HEK293T (cell line): ENCODE data around the gene MTOR.

ENCODE experiments used
- CTCF ChIA-PET: fragments of 350-600 bp; formaldehyde crosslinking; extraction: SDS; loops from one replicate; lab custom pipeline; 2021; ENCODE audit warnings: antibody characterized with exemption, inconsistent platforms; lab: Yijun Ruan, JAX
- POLR2A ChIA-PET: fragments of 350-600 bp; formaldehyde crosslinking; extraction: SDS; loops from one replicate; lab custom pipeline; 2020; ENCODE audit warnings: antibody characterized with exemption, inconsistent platforms; lab: Yijun Ruan, JAX
- DNase-seq: peaks from one replicate; pipeline ENCODE4 v3.0.0; 2012; ENCODE audit warnings: mixed read lengths; ENCODE audit errors: extremely low spot score
- ARNT ChIP-seq: fragments of 450-650 bp; IDR thresholded peaks from 2 replicates; pipeline ENCODE4 v1.6.1; 2017; ENCODE audit warnings: mild to moderate bottlenecking
- BHLHE40 ChIP-seq: fragments of 450-650 bp; IDR thresholded peaks from 2 replicates; pipeline ENCODE4 v1.6.1; 2016; ENCODE audit warnings: mild to moderate bottlenecking, moderate library complexity, borderline replicate concordance
- CTBP1 ChIP-seq: fragments of 450-650 bp; IDR thresholded peaks from 2 replicates; pipeline ENCODE4 v1.6.1; 2016; ENCODE audit warnings: borderline replicate concordance
- ELF4 ChIP-seq: fragments of 450-650 bp; IDR thresholded peaks from 2 replicates; pipeline ENCODE4 v1.6.1; 2017; ENCODE audit warnings: antibody characterized with exemption
- FOXA1 ChIP-seq: fragments of 450-650 bp; IDR thresholded peaks from 2 replicates; pipeline ENCODE4 v1.6.1; 2016; ENCODE audit warnings: mild to moderate bottlenecking
- FOXK2 ChIP-seq: fragments of 450-650 bp; IDR thresholded peaks from 2 replicates; pipeline ENCODE4 v1.6.1; 2016; ENCODE audit warnings: mild to moderate bottlenecking
- FOXM1 ChIP-seq: fragments of 450-650 bp; IDR thresholded peaks from 2 replicates; pipeline ENCODE4 v1.6.1; 2017; ENCODE audit warnings: mild to moderate bottlenecking, borderline replicate concordance
- HDGF ChIP-seq: fragments of 450-650 bp; IDR thresholded peaks from 2 replicates; pipeline ENCODE4 v1.6.1; 2017; ENCODE audit warnings: antibody characterized with exemption, borderline replicate concordance
- L3MBTL2 ChIP-seq: fragments of 450-650 bp; conservative IDR thresholded peaks from 2 replicates; pipeline ENCODE4 v1.6.1; 2016; ENCODE audit warnings: mild to moderate bottlenecking
- LEF1 ChIP-seq: fragments of 450-650 bp; IDR thresholded peaks from 2 replicates; pipeline ENCODE4 v1.6.1; 2017; ENCODE audit warnings: mild to moderate bottlenecking, borderline replicate concordance
- NFRKB ChIP-seq: fragments of 450-650 bp; IDR thresholded peaks from 2 replicates; pipeline ENCODE4 v1.6.1; 2016; ENCODE audit warnings: mild to moderate bottlenecking, moderate library complexity
- PKNOX1 ChIP-seq: fragments of 450-650 bp; IDR thresholded peaks from 2 replicates; pipeline ENCODE4 v1.6.1; 2016
- SP1 ChIP-seq: fragments of 450-650 bp; IDR thresholded peaks from 2 replicates; pipeline ENCODE4 v1.6.1; 2017
- SUZ12 ChIP-seq: fragments of 450-650 bp; IDR thresholded peaks from 2 replicates; pipeline ENCODE4 v1.6.1; 2016; ENCODE audit warnings: mild to moderate bottlenecking
- TARDBP ChIP-seq: fragments of 450-650 bp; IDR thresholded peaks from 2 replicates; pipeline ENCODE4 v1.6.1; 2016
- ZNF384 ChIP-seq: fragments of 450-650 bp; IDR thresholded peaks from 2 replicates; pipeline ENCODE4 v1.6.1; 2016

Gene MTOR

GRCh38 chr1:11283151-11283550 is 20.8 kb upstream of the MTOR start:
- ChIA-PET POLR2A (interaction anchor here (1.4 kb wide), 1 partner anchor 10 kb away, joined by 7 read pairs; the partner anchor contains the start of gene UBIAD1), CTCF (no interaction called here)
- TF ChIP-seq SP1: no peak
- no peak for TF ChIP-seq ARNT
- no peak for TF ChIP-seq ELF4
- no peak for TF ChIP-seq TARDBP
- no peak for TF ChIP-seq ZNF384
- no peak for TF ChIP-seq SUZ12
- no peak for DNase-seq

- CTCF ChIA-PET: interaction anchor here (0.6 kb wide), 1 partner anchor 10 kb away, joined by 3 read pairs; no protein-coding TSS in a partner anchor
- no peak for DNase-seq
- no peak for TF ChIP-seq FOXA1
- TF ChIP-seq BHLHE40: no peak
- TF ChIP-seq FOXK2: no peak
- TF ChIP-seq SP1: no peak
- no peak for TF ChIP-seq LEF1
- no peak for TF ChIP-seq TARDBP
- TF ChIP-seq NFRKB: no peak
- TF ChIP-seq PKNOX1: no peak
- TF ChIP-seq HDGF: no peak
- TF ChIP-seq ELF4: no peak
- TF ChIP-seq FOXM1: no peak
- TF ChIP-seq ZNF384: no peak
- TF ChIP-seq ARNT: no peak
- TF ChIP-seq SUZ12: no peak
- no peak for TF ChIP-seq CTBP1
- POLR2A ChIA-PET: interaction anchor here (1.2 kb wide), 1 partner anchor 19 kb away, joined by 3 read pairs; no protein-coding TSS in a partner anchor
Observed at GRCh38 chr1:11281518-11282331, 19.4 kb upstream of the MTOR start.

GRCh38 chr1:11280719-11281376 is 18.5 kb upstream of the MTOR start:
- POLR2A ChIA-PET: interaction anchor here (0.8 to 1.2 kb wide), 2 partner anchors 18 kb away, joined by 3 read pairs; partner anchors contain the start of gene MTOR
- CTCF ChIA-PET: no interaction called here

GRCh38 chr1:11279630-11280029 is 17.3 kb upstream of the MTOR start:
- no peak for DNase-seq
- CTCF ChIA-PET: no interaction called here
- POLR2A ChIA-PET: interaction anchor here (0.9 kb wide), 1 partner anchor 17 kb away, joined by 3 read pairs; the partner anchor contains the start of gene MTOR
- TF ChIP-seq HDGF (no peak), TARDBP (no peak), SP1 (no peak), CTBP1 (no peak), ARNT (no peak), NFRKB (no peak), PKNOX1 (no peak), ZNF384 (no peak), FOXA1 (no peak)

More at GRCh38 chr1:11280719-11281376, 18.5 kb upstream of the MTOR start:
- DNase-seq: no peak
- TF ChIP-seq L3MBTL2 (no peak), FOXA1 (no peak), ARNT (no peak), PKNOX1 (no peak), BHLHE40 (no peak), LEF1 (no peak), FOXK2 (no peak), ELF4 (no peak), SUZ12 (no peak), TARDBP (no peak), NFRKB (no peak), CTBP1 (no peak), HDGF (no peak)

- TF ChIP-seq L3MBTL2 (no peak), ZNF384 (no peak)
Observed at GRCh38 chr1:11279152-11279551, 16.8 kb upstream of the MTOR start.

GRCh38 chr1:11273595-11274234 is 11.4 kb upstream of the MTOR start:
- POLR2A ChIA-PET: interaction anchor here (0.9 to 3.9 kb wide), 4 partner anchors 10 to 46 kb away, joined by 3 to 46 read pairs (median 6); partner anchors contain the start of gene MTOR
- CTCF ChIA-PET: no interaction called here
- DNase-seq: no peak
- no peak for TF ChIP-seq FOXK2
- TF ChIP-seq SP1: no peak
- no peak for TF ChIP-seq SUZ12
- TF ChIP-seq NFRKB: no peak
- TF ChIP-seq LEF1: no peak

More at GRCh38 chr1:11279152-11279551, 16.8 kb upstream of the MTOR start:
- POLR2A ChIA-PET: interaction anchor here (0.9 kb wide), 1 partner anchor 17 kb away, joined by 3 read pairs; the partner anchor contains the start of gene MTOR
- CTCF ChIA-PET: no interaction called here
- DNase-seq: no peak
